SJSA1 (cell line): ENCODE measurements around the gene DDX11. TPM values are rescaled to one million over a fixed set of nuclear protein-coding genes. Genes with fewer than 3 reads are reported as not detected.
"Not testable (repeated sequence)": the region's sequence is repeated elsewhere in the genome, so short reads cannot be mapped to it uniquely, and the experiment has no call there.

Experiments used
- DNase-seq, 2 experiments: peaks; one replicate each; pipeline ENCODE4 v3.0.0-alpha.2; 2015 to 2020; ENCODE audit warnings: low spot score in 2 of 2, low read depth in 1 of 2
- H3K27ac ChIP-seq: fragments of 250-450 bp; sonication (Bioruptor Pico); 2 replicates; pipeline ENCODE4 v1.5.1; 2020; ENCODE audit warnings: mild to moderate bottlenecking, moderate library complexity
- H3K27me3 ChIP-seq: fragments of 250-450 bp; sonication (Bioruptor Pico); replicated peaks from 2 replicates; pipeline ENCODE4 v1.5.1; 2020; ENCODE audit warnings: mild to moderate bottlenecking, moderate library complexity
- H3K36me3 ChIP-seq: fragments of 250-450 bp; sonication (Bioruptor Pico); 2 replicates; pipeline ENCODE4 v1.5.1; 2020; ENCODE audit warnings: mild to moderate bottlenecking
- H3K4me1 ChIP-seq: fragments of 250-450 bp; sonication (Bioruptor Pico); replicated peaks from 2 replicates; pipeline ENCODE4 v1.6.1; 2021; ENCODE audit warnings: mild to moderate bottlenecking
- H3K4me3 ChIP-seq: fragments of 250-450 bp; sonication (Bioruptor Pico); 2 replicates; pipeline ENCODE4 v1.5.1; 2020; ENCODE audit warnings: mild to moderate bottlenecking
- H3K9me3 ChIP-seq: fragments of 250-450 bp; sonication (Bioruptor Pico); replicated peaks from 2 replicates; pipeline ENCODE4 v1.5.1; 2020; ENCODE audit warnings: mild to moderate bottlenecking
- total RNA-seq: library from RNA; depleted of rRNA; stranded (reverse); fragments of >200 nt; shearing (Covaris generic); gene quantifications from 2 replicates; pipeline ENCODE4 v1.2.3, GENCODE V29; 2014; rRNA removed

The DDX11 gene
- total RNA-seq, result 16.9 and 34.0 TPM in 2 replicates

DNA sequence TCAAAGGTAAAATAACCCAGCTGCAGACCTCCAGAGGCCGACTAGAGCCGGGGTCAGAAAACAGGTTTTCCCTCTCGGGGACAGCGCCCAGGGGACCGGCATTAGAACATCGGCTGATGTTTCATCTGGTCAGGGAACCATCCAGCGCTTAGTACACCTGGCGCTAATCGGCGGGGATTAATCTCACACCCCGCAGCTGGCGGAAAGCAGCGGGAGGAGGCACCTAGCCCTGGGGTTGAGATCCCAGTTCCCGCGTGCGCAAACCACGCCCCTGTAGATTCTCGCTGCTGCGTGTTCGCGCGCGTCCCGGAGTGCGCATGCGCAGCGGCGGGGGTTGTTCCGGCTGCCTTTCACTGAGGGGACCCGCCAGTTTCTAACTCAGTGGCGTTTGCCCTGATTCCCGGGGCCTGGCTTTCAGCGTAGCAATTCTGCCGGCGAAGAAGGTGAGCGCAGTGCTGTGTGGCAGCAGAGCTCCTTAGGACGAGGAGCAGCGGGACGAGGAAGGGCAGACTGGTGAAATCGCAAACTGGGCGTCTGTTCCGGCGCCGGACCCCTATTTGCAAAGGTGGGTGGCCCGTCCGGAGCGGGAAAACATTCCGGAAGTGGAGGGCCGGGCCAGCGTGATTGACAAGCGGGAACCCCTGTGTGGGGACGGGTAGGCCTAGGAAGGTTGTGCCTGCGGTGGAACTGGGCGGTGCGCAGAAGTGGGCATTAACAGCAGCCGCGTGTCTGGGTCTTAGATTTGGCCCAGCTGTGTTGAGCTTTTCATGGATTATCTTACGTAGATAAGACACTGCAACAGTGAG is at the start of gene DDX11:
Gene DDX11 (plus strand): TSS at position 334 of the 806 bp plus-strand sequence. CDS start 4,534 bp downstream, outside the sequence.
- not testable (repeated sequence) for H3K9me3 ChIP-seq, H3K36me3 ChIP-seq, H3K4me1 ChIP-seq, H3K27me3 ChIP-seq
- DNase-seq, result peak; percentile 96 to 97
- peak within 1 kb of the TSS; percentile 44 for H3K4me3 ChIP-seq
- peak within 1 kb of the TSS; percentile 82 for H3K27ac ChIP-seq

DNA sequence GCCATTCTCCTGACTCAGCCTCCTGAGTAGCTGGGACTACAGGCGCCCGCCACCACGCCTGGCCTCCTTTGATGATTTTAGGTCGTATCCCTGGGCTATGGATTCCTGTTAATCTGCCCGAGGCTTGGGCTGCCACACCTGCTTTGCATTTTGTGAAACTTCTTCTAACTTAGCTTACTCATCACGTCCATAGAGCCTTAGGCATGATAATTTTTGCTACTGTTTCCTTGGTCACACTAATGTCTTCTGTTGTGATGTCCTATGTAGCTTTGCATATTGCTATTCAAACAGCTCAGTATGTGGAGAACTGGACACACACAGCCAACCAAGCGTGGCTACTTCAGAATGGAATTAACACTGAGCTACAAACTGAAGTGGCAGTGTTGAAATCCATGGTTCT is 47.5 kb upstream of the DDX11 start:
- Histone ChIP-seq H3K27me3 (no peaks in the 10 kb centered on the region), H3K9me3 (no peaks in the 10 kb centered on the region), H3K36me3 (no peaks in the 10 kb centered on the region), H3K27ac (no peak overlapping the region), H3K4me1 (no peaks in the 10 kb centered on the region), H3K4me3 (no peak overlapping the region)
- no peak for DNase-seq

DNA sequence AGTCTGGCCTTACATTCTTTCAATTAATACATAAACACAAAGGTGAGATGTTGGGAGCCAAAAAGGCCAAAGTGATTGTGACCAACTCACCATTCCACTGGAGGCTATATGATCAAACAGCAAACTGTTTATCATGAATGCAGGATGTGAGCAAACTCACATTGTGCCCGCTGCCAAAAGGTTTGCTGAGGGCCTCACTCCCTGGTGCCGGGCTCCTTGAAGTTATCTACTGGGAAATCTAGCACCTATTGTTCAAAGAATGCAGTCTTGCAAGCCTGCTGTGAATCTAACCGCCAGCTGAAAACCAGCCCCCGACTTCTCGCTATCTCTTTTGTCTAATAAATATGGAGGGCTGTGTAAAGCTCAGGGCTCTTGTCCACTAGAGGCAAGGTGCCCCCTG is 46.7 kb upstream of the DDX11 start:
- not testable (repeated sequence) for H3K9me3 ChIP-seq, H3K27me3 ChIP-seq, H3K4me1 ChIP-seq, H3K36me3 ChIP-seq, H3K4me3 ChIP-seq, H3K27ac ChIP-seq, DNase-seq

DNA sequence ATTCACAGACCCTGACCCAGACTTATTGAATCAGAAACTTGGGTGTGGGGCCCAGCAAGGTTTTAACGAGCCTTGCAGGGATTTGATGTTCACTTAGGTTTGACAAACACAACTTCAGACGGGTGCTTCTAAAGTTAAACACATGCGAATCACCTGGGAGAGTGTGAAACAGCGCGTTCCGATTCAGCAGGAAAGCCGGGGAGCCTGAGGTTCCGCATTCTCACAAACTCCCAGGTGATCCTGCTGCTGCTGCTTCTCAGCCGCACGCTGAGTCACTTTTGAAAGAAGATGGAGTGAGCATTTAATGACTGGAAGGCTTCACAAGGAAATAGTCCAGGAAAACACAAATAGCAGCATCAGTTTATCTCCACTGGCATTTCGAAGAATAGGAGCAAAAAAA is 44.2 kb upstream of the DDX11 start:
- no peaks in the 10 kb centered on the region for H3K4me1 ChIP-seq
- H3K4me3 ChIP-seq, result no peak overlapping the region
- no peak overlapping the region for H3K27ac ChIP-seq
- no peaks in the 10 kb centered on the region for H3K27me3 ChIP-seq
- H3K36me3 ChIP-seq, result no peaks in the 10 kb centered on the region
- no peak for DNase-seq
- no peaks in the 10 kb centered on the region for H3K9me3 ChIP-seq

DNA sequence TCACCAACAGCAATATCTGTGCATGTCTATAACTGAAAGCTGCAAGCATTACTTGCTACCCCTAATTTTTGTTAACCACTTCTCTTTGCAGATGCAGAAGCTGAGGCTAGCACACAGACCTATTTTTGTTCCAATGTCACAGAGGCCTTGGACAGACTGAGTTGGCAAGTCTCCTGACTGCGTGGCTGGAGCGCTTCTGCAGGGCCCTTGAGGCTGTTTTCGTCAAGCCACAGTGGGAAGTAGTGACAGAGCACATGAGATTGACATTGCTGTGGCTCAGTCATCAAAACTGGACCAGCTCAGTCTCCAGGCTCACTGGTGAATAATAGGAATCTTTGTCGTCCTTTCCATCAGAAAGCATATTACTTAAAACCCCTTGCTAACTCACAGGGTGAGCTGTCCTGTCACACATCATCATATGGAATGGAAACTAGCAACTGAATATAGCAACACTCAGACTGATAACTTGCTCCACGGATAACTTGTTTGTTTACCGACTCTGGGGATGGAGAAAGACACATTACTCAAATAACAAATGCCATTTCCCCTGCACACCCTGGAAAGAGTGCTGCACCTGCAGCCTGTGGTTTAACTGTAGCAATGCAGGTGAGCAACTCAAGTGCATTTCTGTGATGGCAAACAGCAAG is 43.6 kb upstream of the DDX11 start:
- Histone ChIP-seq H3K4me3 (no peak overlapping the region), H3K27me3 (no peaks in the 10 kb centered on the region), H3K27ac (no peak overlapping the region), H3K9me3 (no peaks in the 10 kb centered on the region), H3K36me3 (no peaks in the 10 kb centered on the region), H3K4me1 (no peaks in the 10 kb centered on the region)
- no peak for DNase-seq

- Histone ChIP-seq H3K27me3 (no peaks in the 10 kb centered on the region), H3K27ac (no peak overlapping the region), H3K36me3 (no peaks in the 10 kb centered on the region), H3K9me3 (no peaks in the 10 kb centered on the region), H3K4me1 (peaks cover 9% of the 10 kb centered on the region), H3K4me3 (no peak overlapping the region)
- no peak for DNase-seq
Observed at GRCh38 chr12:31031951-31032335, 41.7 kb upstream of the DDX11 start.

- peaks cover 9% of the 10 kb centered on the region for H3K4me1 ChIP-seq
- H3K27ac ChIP-seq, result no peak overlapping the region
- H3K36me3 ChIP-seq, result no peaks in the 10 kb centered on the region
- no peak overlapping the region for H3K4me3 ChIP-seq
- DNase-seq, result no peak
- no peaks in the 10 kb centered on the region for H3K9me3 ChIP-seq
- H3K27me3 ChIP-seq, result no peaks in the 10 kb centered on the region
Observed at GRCh38 chr12:31033146-31033545, 40.5 kb upstream of the DDX11 start.

- Histone ChIP-seq H3K4me1 (peaks cover 9% of the 10 kb centered on the region), H3K27ac (no peak overlapping the region), H3K36me3 (no peaks in the 10 kb centered on the region), H3K4me3 (no peak overlapping the region), H3K27me3 (no peaks in the 10 kb centered on the region), H3K9me3 (no peaks in the 10 kb centered on the region)
- DNase-seq, result no peak
Observed at GRCh38 chr12:31033681-31034080, 40.0 kb upstream of the DDX11 start.

DNA sequence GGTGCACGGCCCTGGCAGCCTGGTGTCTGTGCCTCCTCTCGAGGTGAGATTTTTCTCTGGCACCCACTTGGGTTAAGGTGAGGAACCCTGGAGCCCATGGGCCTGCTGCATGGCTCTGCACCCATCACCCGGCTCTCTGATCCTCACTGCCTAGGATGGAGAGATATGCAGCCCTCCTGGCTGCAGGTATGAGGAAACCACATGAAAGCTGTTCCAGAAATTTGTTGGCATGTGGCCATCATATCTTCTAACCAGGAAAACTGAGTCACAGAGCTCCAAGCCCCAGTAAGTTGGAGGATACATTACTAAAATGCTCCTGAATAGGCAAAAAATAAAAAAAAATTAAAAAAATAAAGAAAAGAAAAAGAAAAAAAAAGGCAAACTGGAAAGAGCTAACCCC is 39.3 kb upstream of the DDX11 start:
- no peaks in the 10 kb centered on the region for H3K36me3 ChIP-seq
- no peak for DNase-seq

DNA sequence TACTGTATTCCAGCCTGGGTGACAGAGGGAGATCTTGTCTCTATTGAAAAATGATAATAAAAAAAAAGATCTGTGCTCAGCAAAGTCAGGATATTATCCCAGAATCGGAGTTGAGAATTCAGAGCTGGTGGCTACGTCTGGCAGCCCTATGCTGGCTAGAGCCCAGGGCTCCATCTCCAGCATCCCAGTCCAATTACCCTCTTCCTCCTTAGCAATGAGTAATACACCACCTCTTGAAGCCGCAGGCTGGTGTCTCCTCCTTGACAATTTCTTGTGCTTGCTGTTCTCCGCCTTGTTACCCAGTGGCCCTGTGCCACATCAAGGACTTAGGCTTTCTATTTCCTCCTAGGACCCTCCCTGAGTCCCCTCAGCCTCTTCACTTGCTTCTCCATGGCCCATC is 38.4 kb upstream of the DDX11 start:
- no peaks in the 10 kb centered on the region for H3K36me3 ChIP-seq
- H3K9me3 ChIP-seq, result no peaks in the 10 kb centered on the region
- no peak overlapping the region for H3K27ac ChIP-seq
- peaks cover 9% of the 10 kb centered on the region for H3K4me1 ChIP-seq
- no peak for DNase-seq
- no peaks in the 10 kb centered on the region for H3K27me3 ChIP-seq
- H3K4me3 ChIP-seq, result no peak overlapping the region

More for the DNA sequence above, 39.3 kb upstream of the DDX11 start:
- H3K9me3 ChIP-seq, result no peaks in the 10 kb centered on the region
- no peaks in the 10 kb centered on the region for H3K27me3 ChIP-seq
- H3K4me3 ChIP-seq, result no peak overlapping the region
- H3K27ac ChIP-seq, result no peak overlapping the region
- peaks cover 9% of the 10 kb centered on the region for H3K4me1 ChIP-seq

DNA sequence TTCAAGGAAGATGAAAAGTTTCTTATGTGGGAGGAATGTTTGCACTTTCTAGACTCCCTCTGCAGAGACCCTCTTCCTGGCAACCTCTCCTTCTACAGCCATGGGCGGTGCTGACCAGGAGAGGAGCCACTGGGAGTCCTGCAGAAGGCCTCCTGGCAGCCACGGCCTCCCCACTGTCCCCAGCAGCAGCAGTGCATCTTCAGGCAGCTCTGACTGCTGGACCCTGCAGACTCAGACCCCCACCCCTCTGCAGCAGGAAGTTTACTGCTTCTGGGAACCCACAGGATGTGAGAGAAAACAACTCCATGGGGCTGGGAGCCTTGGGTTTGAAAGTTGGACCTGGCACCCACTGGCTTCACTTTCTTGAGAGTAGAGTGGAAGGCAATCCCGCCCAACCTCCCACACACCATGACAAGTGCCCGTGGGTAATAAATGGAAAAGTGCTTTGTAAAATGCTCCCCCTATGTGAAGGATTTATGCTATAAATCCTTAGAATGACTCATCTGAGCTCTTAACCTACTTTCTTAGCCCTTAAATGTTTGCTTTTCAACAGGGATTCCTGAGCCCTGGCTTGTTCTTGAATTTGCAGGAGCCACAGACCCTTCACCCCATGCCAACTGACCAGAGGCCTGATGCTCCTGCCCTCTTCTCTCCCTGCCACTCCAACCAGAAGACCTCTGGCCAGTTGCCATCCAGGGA is 37.5 kb upstream of the DDX11 start:
- DNase-seq, result peak in 1 of 2 experiments; percentile 18

GRCh38 chr12:31037028-31037427 is 36.6 kb upstream of the DDX11 start:
- DNase-seq, result no peak
- Histone ChIP-seq H3K27me3 (no peaks in the 10 kb centered on the region), H3K36me3 (no peaks in the 10 kb centered on the region), H3K4me3 (no peak overlapping the region), H3K9me3 (no peaks in the 10 kb centered on the region), H3K4me1 (peaks cover 9% of the 10 kb centered on the region), H3K27ac (no peak overlapping the region)

More for the DNA sequence above, 37.5 kb upstream of the DDX11 start:
- Histone ChIP-seq H3K4me1 (peaks cover 9% of the 10 kb centered on the region), H3K36me3 (no peaks in the 10 kb centered on the region), H3K27ac (no peak overlapping the region), H3K4me3 (no peak overlapping the region), H3K27me3 (no peaks in the 10 kb centered on the region), H3K9me3 (no peaks in the 10 kb centered on the region)

GRCh38 chr12:31037931-31038330 is 35.7 kb upstream of the DDX11 start:
- Histone ChIP-seq H3K27ac (no peak overlapping the region), H3K36me3 (no peaks in the 10 kb centered on the region), H3K4me1 (peaks cover 9% of the 10 kb centered on the region), H3K9me3 (no peaks in the 10 kb centered on the region), H3K27me3 (no peaks in the 10 kb centered on the region), H3K4me3 (no peak overlapping the region)
- DNase-seq, result no peak

DNA sequence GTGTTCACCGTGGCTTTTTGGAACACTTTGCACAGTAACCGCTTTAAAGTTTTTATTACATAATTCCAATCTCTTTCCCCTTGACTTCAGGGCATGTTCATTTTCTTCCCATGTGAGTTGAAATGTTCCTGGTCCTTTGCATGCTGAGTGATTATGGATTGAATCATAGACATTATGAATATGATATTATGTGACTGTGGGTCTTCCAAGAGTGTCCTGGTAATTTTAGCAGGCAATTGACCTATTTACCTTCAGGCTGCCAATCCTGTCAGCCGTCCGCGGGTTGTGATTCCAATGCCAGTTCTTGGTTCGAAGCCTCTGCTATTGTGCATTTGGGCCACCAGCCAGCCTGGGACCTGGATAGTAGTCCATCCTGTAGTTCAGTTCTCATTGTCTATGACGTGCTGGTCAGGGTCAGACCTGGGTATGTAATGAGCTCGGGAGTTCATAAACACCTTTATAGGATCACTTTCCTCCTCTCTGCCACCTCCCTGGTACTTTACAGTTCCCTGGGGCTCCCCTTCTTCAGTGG is 32.6 kb upstream of the DDX11 start:
- H3K36me3 ChIP-seq, result no peaks in the 10 kb centered on the region
- no peaks in the 10 kb centered on the region for H3K9me3 ChIP-seq
- no peaks in the 10 kb centered on the region for H3K27me3 ChIP-seq
- peaks cover 8% of the 10 kb centered on the region for H3K4me1 ChIP-seq
- H3K27ac ChIP-seq, result no peak overlapping the region
- DNase-seq, result no peak
- H3K4me3 ChIP-seq, result no peak overlapping the region
